NCI-H1694 treated with DMSO at 0.1 percent for 48 hours (cell line): ENCODE results near the gene REX1BD.
"Not testable (repeated sequence)": the region's sequence is repeated elsewhere in the genome, so short reads cannot be mapped to it uniquely, and the experiment has no call there.

Experiments used
- DNase-seq: peaks from one replicate; lab custom pipeline; 2025; lab: John Stamatoyannopoulos, UW

Gene REX1BD

DNA sequence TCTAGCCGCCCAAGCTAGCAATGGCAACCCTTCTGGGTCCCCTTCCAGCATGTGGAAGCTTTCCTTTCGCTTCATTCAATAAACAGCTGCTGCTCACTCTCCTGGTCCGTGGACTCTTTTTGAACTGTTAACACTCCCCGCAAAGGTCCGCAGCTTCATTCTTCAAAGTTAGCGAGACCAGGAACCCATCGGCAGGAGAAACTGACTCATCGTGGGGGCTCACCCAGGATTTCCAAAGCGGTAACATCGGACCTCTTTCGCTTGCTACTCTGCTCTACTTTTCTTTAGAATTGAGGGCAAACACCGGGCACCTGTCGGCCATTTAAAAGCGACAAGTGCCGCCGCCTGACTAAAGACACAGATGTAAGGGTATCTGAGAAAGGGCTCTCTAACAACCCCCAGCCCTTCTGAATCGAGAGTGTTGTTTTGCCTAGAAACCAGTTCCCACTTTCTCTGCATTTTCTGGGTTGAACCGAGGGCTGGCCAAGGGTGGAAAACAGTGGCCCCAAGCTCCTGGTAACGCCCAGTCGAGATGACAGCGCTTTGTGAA, 11.2 kb upstream of the REX1BD start:
- no peak for DNase-seq

DNA sequence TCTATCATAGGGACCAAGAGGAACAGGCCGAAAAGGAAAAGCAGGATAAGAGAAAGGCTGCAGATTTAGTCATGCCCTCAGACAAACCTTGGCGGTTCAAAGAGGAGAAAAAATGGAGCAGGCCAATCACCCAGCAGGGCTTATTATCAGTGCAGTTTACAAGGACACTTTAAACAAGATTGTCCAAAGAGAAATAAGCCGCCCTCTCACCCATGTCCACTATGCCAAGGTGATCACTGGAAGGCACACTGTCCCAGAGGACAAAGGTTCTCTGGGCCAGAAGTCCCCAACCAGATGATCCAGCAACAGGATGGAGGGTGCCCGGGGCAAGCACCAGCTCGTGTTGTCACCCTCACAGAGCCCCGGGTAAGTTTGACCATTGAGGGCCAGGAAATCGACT, 8.3 kb upstream of the REX1BD start:
- no peak for DNase-seq

DNA sequence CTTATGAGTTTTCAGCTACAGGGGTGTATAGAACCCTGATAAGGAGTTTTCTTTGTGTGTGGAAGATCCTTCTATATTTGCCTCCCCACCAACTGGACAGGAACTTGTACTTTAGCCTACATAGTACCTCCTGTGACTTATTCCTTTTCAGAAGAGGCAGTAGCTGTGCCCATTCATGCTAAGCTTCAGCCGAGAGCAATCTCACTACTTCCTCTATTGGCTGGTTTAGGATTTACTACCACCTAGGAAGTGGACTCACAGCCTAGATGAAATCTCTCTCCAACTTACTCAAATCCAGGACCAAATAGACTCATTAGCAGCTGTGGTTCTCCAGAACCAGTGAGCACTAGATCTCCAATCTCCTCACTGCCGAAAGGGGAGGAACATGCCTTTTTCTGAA, 2.3 kb upstream of the REX1BD start:
- DNase-seq, result no peak

DNA sequence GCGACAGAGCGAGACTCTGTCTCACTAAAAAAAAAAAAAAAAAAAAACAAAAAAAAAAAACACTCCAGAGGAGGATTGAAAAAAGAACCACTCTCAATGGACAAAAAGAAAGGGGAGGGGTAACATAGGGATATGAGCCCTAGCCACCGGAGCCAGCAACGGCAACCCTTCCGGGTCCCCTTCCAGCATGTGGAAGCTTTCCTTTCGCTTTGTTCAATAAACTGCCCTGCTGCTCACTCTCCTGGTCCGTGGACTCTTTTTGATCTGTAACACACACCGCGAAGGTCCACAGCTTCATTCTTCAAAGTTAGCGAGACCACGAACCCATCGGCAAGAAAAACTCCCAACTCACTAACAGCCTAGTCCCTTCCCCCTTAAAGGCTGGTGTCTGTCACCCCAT, 1.0 kb upstream of the REX1BD start:
- DNase-seq, result no peak

DNA sequence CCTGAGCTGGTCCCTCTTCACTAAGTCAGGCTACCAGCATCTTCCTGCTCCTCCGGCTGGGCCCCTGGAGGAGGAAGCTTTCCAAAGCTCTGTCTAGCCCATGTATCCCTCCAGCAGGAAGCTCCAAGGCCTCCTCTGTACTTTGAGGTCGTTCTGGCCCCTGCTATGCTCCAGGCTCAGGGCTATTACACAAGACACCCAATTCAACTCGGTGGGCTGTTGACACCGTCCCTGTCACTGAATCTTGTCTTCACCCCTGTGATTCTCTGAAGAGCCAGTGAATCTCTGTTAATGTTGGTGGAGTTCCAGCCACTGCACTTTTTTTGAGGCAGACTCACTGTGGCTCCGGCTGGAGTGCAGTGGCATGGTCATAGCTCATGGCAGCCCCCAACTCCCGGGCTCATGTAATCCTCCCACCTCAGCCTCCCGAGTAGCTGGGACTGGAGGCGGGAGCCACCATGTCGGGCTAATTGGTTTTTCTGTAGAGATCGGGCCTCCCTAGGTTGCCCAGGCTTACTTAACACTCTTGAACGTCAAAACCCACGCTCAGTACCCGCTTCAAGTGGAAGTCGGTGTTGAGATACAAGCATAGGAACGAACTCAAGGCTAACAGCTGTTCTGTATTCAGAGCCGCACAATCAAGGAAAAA, 512 bp upstream of the REX1BD start:
- DNase-seq, result no peak

DNA sequence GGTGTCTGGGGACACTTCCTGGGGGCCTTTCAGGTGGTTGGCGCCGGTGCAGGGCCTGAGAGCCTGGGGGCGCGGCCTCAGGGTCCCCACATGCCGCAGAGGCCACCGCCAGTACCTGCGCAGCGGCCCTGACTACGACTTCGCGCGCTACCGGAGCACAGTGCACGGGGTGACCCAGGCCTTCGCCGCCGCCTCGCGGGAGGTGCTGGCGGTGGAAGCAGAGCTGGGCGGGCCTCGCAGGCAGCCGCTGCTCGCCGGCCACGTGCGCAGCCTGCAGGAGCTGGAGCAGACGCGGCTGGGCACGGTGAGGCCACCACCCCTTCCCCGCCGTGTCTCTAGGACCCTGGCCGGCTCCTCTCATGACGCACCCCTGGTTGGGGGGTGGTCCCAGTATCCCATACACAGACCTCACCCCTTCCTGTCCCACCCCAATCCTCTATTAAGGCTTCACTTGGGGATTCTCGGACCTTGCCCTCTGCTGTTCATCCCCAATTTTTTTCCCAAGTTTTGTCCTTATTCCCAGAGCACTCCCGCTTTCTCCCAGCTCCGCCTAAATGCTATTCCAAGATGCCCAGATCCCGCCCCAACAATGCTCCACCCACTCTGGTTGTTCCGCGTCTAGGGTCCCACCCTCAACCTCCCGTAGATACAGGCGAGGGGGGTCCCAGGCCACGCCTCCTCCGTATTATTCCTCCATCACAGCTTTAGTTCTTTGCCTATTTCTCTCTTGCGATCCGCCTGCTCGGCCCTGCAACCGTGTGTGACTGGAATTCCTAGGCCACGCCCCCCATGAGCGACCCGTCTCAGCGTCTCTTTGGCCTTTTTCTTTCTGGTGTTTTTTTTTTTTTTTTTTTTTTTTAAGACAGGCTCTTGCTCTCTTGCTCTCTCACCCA, 1.0 kb downstream of the REX1BD start:
- peak; percentile 93 for DNase-seq

DNA sequence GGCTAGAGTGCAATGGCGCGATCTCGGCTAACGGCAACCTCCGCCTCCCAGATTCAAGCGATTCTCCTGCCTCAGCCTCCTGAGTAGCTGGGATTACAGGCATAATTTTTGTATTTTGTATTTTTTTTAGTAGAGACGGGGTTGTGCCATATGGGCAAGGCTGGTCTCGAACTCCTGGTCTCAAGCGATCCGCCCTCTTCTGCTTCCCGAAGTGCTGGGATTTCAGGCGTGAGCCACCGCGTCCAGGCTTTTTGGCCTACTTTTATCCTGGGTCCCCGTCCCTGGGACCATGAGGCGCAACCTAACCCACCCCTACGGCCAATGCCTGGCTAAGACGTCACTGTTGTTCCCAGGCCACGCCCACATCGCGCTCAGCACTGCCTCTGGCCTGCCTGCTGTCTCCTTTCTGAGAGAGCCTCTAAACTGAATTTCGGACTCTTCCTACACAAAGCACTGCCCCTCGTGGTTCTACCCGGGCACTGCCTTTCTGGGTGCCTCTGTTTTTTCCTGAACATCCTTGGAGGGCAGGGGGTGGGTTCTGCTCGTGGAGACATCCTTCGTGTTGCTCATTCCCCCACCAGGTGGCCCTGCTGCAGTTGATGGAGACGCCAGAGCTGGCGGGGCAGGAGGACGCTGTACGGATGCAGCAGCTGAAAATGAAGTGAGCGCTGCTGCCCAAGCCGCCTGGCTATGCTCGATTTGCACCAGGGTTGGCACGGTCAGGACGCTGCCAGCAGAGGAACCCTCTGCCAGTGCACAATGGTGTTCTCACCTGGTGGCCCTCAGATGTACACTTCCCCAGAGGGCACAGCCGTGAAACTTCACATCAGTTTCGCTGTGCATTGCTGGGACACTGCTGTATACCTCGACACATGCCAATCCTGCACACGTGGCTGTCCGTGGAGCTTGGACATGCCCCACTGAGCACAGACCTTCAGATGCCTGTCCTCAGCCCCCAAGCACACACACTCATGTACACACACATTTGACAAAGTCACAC, 2.0 kb downstream of the REX1BD start:
- peak; percentile 99 for DNase-seq

DNA sequence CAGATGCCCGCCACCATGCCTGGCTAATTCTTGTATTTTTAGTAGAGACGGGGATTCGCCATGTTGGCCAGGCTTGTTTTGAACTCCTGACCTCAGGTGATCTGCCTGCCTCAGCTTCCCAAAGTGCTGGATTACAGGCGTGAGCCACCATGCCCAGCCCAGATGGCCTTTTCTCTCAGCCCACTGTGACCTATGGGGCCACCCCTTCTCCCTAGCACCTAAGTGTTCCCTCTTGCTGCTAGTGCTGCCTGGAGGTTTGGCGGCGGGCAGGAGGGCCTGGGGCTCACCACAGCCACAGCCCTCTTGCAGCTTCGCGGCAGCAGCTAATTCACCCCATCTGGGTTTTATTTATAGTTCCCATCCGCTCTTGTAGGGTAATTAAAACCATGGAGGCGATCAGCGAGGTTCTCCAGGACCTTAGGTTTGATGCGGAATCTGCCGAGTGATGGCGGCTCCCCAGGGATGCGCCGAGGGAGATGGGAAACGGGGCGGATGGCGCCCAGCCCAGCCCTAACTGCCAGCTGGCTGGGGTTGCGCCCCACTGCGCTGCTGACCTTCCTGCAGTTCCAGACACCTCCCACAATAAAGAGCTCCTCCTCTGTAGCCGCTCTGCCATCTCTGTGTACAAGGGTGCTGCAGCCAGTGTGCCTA, 3.3 kb downstream of the REX1BD start:
- peak; percentile 28 for DNase-seq

DNA sequence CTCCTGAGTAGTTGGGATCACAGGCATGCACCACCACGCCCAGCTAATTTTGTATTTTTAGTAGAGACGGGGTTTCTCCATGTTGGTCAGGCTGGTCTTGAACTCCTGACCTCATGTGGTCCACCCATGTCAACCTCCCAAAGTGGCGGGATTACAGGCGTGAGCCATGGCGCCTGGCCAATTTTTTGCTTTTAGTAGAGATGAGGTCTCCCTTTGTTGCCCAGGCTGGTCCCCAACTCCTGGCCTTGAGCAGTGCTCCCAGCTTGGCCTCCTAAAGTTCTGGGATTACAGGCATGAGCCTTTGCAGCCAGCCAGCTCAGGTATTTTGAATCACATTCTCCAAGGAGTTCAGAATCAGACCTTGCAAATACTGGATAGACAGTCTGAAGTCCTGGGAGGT, 4.1 kb downstream of the REX1BD start:
- DNase-seq, result not testable (repeated sequence)

DNA sequence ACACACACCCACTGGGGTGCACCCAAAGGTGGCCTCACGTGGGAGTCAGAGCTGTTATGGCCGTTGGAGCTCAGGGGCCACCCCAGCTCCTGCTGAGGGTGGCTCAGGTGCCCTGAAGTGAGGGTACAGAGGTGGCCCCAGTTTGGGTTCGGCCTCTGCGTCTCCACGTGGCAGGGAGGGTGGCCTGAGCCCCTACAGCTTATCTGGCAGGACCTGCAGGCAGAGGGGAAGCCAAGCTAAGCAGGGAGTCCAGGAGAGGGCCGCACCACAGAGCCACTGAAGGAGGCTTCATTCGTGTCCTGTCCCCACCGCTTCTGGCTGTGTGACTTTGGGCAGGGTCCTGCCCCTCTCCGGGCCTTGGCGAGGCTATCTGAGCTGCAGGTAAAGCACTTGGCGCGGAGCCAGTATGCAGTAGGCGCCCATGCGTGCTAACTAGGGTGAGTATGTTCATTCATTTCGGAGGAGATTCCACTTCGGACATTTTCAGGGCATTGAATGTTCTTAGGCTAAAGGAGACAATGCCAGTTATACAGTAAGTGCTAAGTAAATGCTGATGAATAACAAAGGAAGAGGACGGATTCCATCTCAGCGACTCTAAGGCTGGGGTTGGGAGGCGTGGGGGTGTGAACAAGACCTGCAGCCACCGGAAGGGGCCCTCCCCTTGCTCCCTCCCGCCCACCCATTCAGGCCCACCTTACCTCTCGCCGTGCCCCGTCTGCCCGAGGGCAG, 4.9 kb downstream of the REX1BD start:
- DNase-seq, result no peak

DNA sequence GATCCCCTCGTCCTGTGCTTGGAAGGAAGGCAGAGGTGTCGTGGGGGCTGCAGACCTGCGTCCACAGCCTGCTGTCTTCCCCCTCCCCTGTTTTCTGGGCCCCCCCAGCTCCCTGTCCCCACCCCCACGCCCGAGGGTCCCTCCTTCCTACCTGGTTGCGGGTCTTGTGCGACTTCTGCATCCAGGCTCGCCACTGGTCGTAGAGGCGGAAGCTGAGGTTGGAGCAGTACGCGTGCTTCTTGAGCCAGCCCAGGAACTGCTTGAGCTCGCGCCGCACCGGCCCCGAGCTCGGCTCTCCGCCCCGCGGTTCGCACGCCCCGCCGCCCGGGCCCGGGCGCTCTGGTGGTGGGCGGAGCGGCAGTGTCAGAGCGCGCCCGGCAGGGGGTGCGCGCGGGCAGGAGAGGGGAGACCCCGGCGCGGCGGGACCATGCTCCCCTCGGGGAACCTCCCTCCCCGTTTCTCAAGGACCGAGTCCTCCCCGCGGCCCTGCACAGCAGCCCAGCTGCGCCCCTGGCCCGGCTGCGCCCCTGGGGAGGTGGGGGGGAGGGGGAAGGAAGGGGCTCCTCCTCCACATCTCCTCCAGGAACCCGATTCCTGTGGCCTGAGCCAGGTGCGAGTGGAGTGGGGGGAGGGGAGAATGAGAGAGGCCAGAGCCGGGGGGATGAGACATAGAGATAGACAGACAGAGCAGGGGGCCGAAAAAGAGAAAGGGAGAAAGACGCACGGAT, 5.7 kb downstream of the REX1BD start:
- peak; percentile 56 for DNase-seq

DNA sequence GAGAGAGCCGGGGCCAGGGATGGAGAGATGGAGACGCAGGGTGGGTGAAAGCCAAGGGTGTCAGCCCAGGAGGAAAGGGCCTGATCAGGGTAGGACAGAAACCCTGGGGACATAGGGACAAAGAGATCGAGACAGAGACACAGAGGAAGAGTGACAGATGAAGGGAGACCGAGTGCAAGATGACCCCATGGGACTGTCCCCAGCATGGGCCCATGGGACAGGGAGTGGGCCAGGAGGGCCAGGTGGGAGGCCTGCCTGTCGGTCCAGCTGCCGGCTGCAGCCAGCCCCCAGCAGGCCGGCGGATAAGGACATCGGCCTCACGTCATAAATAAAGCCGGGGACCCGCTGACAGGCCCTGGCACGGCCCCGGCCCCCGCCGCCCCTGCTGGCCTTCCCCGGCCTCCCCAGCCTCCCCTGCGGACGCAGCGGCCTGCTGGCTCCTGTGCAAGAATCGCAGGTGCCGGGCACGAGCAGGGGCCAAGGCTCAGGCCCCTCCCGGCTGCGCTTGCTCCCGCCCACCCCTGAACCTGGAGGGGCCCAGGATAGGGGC, 6.3 kb downstream of the REX1BD start:
- DNase-seq, result no peak

DNA sequence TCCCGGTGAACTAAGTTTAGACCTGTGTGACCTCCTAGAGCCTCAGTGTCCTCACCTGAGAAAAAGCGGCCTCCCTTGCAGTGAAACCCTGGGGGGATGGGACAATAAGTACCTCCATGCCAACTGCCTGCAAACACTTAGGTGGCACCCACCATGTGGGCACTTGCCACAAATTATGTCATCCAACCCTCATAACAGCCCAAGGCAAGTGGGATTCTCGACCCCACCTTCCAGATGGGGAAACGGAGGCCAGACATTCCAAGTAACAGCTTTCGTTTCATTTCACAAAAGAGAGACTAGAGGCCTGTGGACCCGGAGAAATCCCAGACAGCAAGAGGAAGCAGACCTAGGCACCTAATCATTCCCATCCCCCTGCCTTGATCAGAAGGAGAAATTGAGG, 6.9 kb downstream of the REX1BD start:
- no peak for DNase-seq

DNA sequence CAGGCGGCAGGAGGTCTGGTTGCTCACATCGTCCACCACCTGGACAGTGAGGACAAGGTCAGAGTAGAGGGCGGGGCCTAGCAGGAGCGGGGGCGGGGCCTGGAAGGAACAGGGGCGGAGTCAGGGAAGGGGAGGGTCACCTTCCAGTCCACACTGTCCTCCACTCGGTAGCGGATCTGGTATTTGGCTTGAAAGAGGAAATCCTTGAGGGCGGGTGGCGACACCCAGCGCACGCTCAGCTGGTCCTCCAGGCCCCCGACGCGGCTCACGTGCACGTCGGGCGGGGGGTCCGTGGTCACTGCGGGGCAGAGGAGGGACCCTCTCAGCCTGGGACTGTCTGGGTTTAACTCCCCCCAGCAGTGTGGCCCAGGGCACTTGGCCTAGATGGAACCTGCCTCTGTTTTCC, 8.2 kb downstream of the REX1BD start:
- DNase-seq, result no peak

DNA sequence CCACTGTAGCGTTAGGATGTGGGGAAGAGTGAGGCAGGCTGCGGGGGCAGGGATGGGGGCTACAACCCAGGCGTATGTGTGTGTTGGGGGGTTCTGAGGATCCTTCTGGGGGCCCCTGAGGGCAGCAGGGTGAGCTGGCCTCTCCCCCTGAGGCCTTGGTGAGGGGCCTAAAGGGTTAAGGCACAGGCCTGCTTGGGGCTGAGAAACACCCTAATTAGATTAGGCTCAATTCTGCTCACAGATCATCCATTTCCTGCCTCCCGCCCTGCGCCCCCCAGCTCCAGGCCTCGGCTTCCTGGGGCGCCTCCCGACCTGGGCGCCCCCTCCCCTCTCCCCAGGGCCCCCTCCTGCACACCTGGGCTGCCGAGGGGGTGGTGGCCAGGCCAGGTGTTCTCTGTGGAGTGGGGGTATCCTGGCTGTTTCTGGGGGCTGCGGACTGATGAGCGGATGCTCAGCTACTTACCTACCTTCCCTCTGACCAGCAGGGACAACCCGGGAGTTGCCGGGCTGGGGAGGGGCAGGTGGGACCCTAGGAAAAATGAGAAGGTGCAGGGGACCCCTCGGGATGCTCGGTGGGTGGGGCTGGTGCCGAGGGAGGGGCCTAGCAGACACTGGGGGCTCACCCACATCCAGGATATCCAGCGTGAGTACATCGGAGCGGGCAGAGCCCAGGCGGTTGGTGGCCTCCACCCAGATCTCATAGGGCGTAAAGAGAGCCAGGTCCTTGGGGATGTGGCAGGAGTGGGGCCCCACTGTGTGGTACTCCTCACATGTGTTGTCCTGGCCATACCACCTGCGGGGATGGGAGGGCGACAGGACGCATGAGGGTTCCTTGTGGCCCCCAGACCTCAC, 9.4 kb downstream of the REX1BD start:
- no peak for DNase-seq

DNA sequence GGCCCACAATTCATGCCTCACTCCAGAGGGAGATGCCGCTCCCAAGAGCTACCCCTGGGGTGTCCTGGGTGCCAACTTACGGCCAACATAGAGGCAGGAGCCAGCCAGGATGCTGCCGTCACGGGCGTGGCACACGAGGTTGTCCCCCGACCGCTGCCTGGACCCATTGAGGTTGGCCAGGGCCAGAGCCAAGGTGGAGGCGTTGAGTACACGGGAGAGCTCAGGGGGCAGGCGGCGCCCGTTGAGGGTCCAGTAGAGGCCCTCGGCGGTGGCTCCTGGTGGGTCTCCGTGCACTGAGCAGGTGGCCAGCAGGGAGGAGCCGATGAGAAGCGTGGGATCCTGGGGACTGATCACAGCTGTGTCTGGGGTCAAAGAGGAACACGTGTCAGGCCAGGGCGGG, 10.9 kb downstream of the REX1BD start:
- DNase-seq, result no peak

DNA sequence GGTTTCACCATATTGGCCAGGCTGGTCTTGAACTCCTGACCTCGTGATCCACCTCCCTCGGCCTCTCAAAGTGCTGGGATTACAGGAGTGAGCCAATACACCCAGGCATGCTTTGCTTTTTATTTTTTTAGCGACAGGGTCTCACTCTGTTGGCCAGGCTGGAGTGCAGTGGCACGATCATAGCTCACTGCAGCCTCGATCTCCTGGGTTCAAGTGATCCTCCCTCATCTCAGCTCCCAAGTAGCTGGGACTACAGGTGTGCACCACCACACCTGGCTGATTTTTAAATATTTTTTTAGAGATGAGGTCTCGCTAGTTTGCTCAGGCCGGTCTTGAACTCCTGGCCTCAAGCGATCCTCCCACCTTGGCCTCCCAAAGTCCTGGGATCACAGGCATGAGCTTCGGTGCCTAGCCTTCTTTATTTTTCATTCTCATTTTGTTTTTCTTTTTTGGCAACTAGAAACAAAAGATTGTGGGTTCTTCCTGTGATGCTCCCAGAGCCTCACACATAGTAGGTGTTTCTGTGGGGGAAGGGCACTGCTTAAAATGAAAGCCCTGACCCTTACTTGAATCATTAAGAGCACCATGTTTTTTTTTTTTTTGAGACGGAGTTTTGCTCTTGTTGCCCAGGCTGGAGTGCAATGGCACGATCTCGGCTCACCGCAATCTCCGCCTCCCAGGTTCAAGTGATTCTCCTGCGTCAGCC, 12.2 kb downstream of the REX1BD start:
- not testable (repeated sequence) for DNase-seq

DNA sequence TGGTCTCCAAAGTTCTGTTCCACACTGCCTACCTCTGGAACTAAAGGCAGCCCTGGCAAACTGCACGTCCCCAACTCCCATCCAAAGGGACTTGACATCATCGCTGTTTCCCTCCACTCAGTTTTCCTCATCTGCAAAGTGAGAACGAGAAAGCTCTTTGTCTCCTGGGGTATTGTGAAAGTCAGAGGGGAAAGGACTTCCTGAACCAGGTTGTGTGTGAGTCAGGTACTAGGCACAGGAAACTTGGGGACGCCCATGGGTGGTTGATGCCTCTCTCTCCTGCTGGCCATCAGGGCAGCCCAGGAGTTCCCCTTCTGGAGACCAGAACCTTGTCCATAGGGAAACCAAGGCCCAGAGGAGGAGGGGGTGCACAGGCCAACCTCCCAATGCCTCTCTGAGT, 13.3 kb downstream of the REX1BD start:
- DNase-seq, result no peak
